A673 (cell line): Measurements from ENCODE around the gene SETD4. TPM values are rescaled to one million over a fixed set of nuclear protein-coding genes. Genes with fewer than 3 reads are reported as not detected.

ENCODE experiments used
- BruUV-seq: library from RNA; stranded (reverse); fragments of 400-500 nt; replicated peaks from 2 replicates; lab custom pipeline; 2021; lab: Mats Ljungman, UMichigan
- CTCF ChIA-PET: fragments of 300-600 bp; sonication (Branson Sonifier 250); formaldehyde crosslinking; loops from one replicate; lab custom pipeline; 2022; ENCODE audit warnings: antibody characterized with exemption; lab: Charles Lee
- POLR2A ChIA-PET: fragments of 300-600 bp; sonication (Branson Sonifier 250); formaldehyde crosslinking; loops from one replicate; lab custom pipeline; 2022; ENCODE audit warnings: antibody characterized with exemption; ENCODE audit not compliant: low non-redundant PET; lab: Charles Lee
- DNase-seq: peaks from one replicate; pipeline ENCODE4 v3.0.0-alpha.2; 2015; ENCODE audit warnings: low spot score
- H3K27ac ChIP-seq: fragments of 200-600 bp; sonication (generic); 2 replicates; pipeline ENCODE4 v1.5.1; 2016; ENCODE audit warnings: mixed run types, low read depth, mild to moderate bottlenecking, mixed read lengths, antibody characterized with exemption, low read length; ENCODE audit not compliant: poor library complexity, severe bottlenecking
- H3K27me3 ChIP-seq: fragments of 200-600 bp; sonication (generic); replicated peaks from 2 replicates; pipeline ENCODE4 v1.6.1; 2017; ENCODE audit warnings: mixed run types, low read depth, mild to moderate bottlenecking, mixed read lengths, antibody characterized with exemption, low read length; ENCODE audit not compliant: insufficient read depth, poor library complexity
- H3K36me3 ChIP-seq: fragments of 200-600 bp; sonication (generic); 2 replicates; pipeline ENCODE4 v1.6.1; 2016; ENCODE audit warnings: mixed run types, mild to moderate bottlenecking, mixed read lengths, antibody characterized with exemption, low read length; ENCODE audit not compliant: insufficient read depth, poor library complexity, severe bottlenecking
- H3K4me1 ChIP-seq: fragments of 200-600 bp; sonication (generic); 2 replicates; pipeline ENCODE4 v1.6.1; 2017; ENCODE audit warnings: mixed run types, mild to moderate bottlenecking, mixed read lengths, antibody characterized with exemption, low read length; ENCODE audit not compliant: insufficient read depth, poor library complexity, severe bottlenecking
- H3K4me3 ChIP-seq: fragments of 200-600 bp; sonication (generic); 2 replicates; pipeline ENCODE4 v1.5.1; 2016; ENCODE audit warnings: low read depth, mixed run types, mild to moderate bottlenecking, mixed read lengths, low read length; ENCODE audit not compliant: poor library complexity, severe bottlenecking
- H3K9me3 ChIP-seq: fragments of 200-600 bp; sonication (generic); 2 replicates; pipeline ENCODE4 v1.6.1; 2016; ENCODE audit warnings: mixed run types, low read depth, mild to moderate bottlenecking, mixed read lengths, antibody characterized with exemption, low read length; ENCODE audit not compliant: poor library complexity, severe bottlenecking
- CTCF ChIP-seq: fragments of 300-800, 200-600 bp; sonication (generic); conservative IDR thresholded peaks from 2 replicates; pipeline ENCODE4 v1.5.1; 2017; ENCODE audit warnings: low read depth, mild to moderate bottlenecking, antibody characterized with exemption, low read length, moderate library complexity, mixed read lengths
- EZH2 ChIP-seq: fragments of 200-600 bp; sonication (generic); IDR thresholded peaks from 2 replicates; pipeline ENCODE4 v1.6.1; 2017; ENCODE audit warnings: borderline replicate concordance, low read depth, mild to moderate bottlenecking, mixed read lengths, antibody characterized with exemption, low read length; ENCODE audit not compliant: poor library complexity, severe bottlenecking
- intact Hi-C: fragments of 100-400 bp; cut with micrococcal nuclease; formaldehyde crosslinking; loops from one replicate; pipeline ENCODE4 v1.10.0; 2022; ENCODE audit not compliant: unreplicated experiment
- total RNA-seq: library from RNA; stranded (reverse); gene quantifications from 2 replicates; pipeline ENCODE4 v1.2.3, GENCODE V29; 2021

The SETD4 gene
- total RNA-seq, 1 experiment from 2014 or later: 29.3 TPM

GRCh38 chr21:36073181-36073580, 12.9 kb upstream of the SETD4 start:
- no TSS peak for BruUV-seq
- CTCF ChIA-PET: no interaction called here
- Histone ChIP-seq H3K4me3 (no peak overlapping the region), H3K36me3 (peaks cover 16% of the 10 kb centered on the region), H3K27ac (no peak overlapping the region), H3K9me3 (peaks cover 10% of the 10 kb centered on the region), H3K27me3 (no peaks in the 10 kb centered on the region), H3K4me1 (peaks cover 13% of the 10 kb centered on the region)
- no peak for DNase-seq
- TF ChIP-seq CTCF (no peak), EZH2 (no peak)
- POLR2A ChIA-PET: no interaction called here
- intact Hi-C loops: no loop called here

- Histone ChIP-seq H3K9me3 (peaks cover 16% of the 10 kb centered on the region), H3K36me3 (peaks cover 16% of the 10 kb centered on the region), H3K4me1 (peaks cover 13% of the 10 kb centered on the region), H3K4me3 (no peak overlapping the region), H3K27me3 (no peaks in the 10 kb centered on the region), H3K27ac (no peak overlapping the region)
- intact Hi-C loops: no loop called here
- TF ChIP-seq CTCF: no peak
- TF ChIP-seq EZH2: no peak
- ChIA-PET CTCF (no interaction called here), POLR2A (no interaction called here)
- no TSS peak for BruUV-seq
- DNase-seq: no peak
Measured at GRCh38 chr21:36072453-36073162, 12.3 kb upstream of the SETD4 start.

- no peak for DNase-seq
- Histone ChIP-seq H3K27ac (no peak overlapping the region), H3K4me3 (peak overlapping the region; percentile 71), H3K4me1 (peaks cover 13% of the 10 kb centered on the region), H3K27me3 (no peaks in the 10 kb centered on the region), H3K36me3 (peaks cover 16% of the 10 kb centered on the region), H3K9me3 (peaks cover 19% of the 10 kb centered on the region)
- CTCF ChIA-PET: no interaction called here
- intact Hi-C loops: no loop called here
- BruUV-seq: no TSS peak
- POLR2A ChIA-PET: no interaction called here
- TF ChIP-seq EZH2 (no peak), CTCF (no peak)
Measured at GRCh38 chr21:36070999-36071398, 10.7 kb upstream of the SETD4 start.
